NT2/D1 (cell line): Measurements from ENCODE around the gene OPCML.

Experiments
- YY1 ChIP-seq: IDR thresholded peaks from 2 replicates; pipeline ENCODE4 v1.6.1; 2011; ENCODE audit not compliant: insufficient read length, insufficient read depth
- ZNF274 ChIP-seq: IDR thresholded peaks from 2 replicates; pipeline ENCODE4 v1.6.1; 2011; ENCODE audit warnings: mild to moderate bottlenecking, low read depth, low read length

DNA sequence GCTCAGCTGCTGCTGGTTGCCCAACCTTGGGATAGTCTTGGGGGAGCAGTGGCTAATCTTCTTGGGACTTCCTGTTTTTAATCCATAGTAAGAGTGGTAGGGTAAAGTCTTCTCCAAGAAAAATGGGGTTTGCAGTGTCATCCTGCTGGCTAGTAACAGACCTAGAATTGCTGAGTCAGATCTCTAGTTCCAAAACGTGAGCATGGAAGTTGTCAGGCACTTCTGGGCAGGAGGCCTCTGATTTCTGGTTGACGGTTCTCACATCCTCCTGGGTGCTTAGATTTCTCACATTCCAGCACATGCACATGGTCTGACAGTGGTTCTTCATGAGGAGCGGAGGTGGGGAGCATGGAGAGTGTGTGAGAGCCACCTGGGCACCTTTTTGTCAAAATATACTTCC is 410.0 kb downstream of the OPCML start:
- TF ChIP-seq YY1 = no peak
- no peak for TF ChIP-seq ZNF274
